Measurements from ENCODE around the gene FGF14. TPM values are rescaled to one million over a fixed set of nuclear protein-coding genes. Genes with fewer than 3 reads are reported as not detected.

The FGF14 gene
- total RNA-seq, 1 experiment from 2014 or later = 0.22 TPM

GRCh38 chr13:102090532-102090931, 311.3 kb downstream of the FGF14 start:
- no peak overlapping the region for H2BK12ac ChIP-seq (ENCODE audit: insufficient read length, low read depth, low read length)
- no peaks in the 10 kb centered on the region for H3K9me3 ChIP-seq (ENCODE audit: control insufficient read depth, low read depth, low read length)
- H3K23me2 ChIP-seq (ENCODE audit: insufficient read length, low read depth, low read length, poor library complexity, severe bottlenecking) = no peaks in the 10 kb centered on the region
- no peaks in the 10 kb centered on the region for H3K79me2 ChIP-seq (ENCODE audit: insufficient read depth, low read length)
- no peak overlapping the region for H3K56ac ChIP-seq (ENCODE audit: insufficient read length, low read depth, low read length)
- no peak overlapping the region for H3K23ac ChIP-seq (ENCODE audit: insufficient read length, low read depth, low read length)
- H3K27me3 ChIP-seq (ENCODE audit: insufficient read depth, low read length) = no peaks in the 10 kb centered on the region
- H3T11ph ChIP-seq (ENCODE audit: low read length) = no peak overlapping the region
- no peak overlapping the region for H3K18ac ChIP-seq (ENCODE audit: insufficient read length, low read depth, low read length)
- no peak overlapping the region for H3K27ac ChIP-seq (ENCODE audit: insufficient read length, low read depth, low read length)
- no peak overlapping the region for H4K5ac ChIP-seq (ENCODE audit: insufficient read length, low read depth, low read length)
- no peaks in the 10 kb centered on the region for H3K9me3 Mint-ChIP-seq
- H3K4me1 Mint-ChIP-seq = no peaks in the 10 kb centered on the region
- WGBS (ENCODE audit: extremely low coverage, insufficient read length, low lambda C conversion rate) = no CpG with 5 or more reads among the region's 8 CpGs
- H2BK5ac ChIP-seq (ENCODE audit: insufficient read length, low read length) = no peak overlapping the region
- no peaks in the 10 kb centered on the region for H4K20me1 ChIP-seq (ENCODE audit: control insufficient read depth, insufficient read depth, insufficient read length)
- H3K36me3 Mint-ChIP-seq (ENCODE audit: insufficient read depth in 1 of 3, low read depth in 3 of 3) = no peaks in the 10 kb centered on the region
- no peak overlapping the region for H2AK5ac ChIP-seq (ENCODE audit: insufficient read length, low read length)
- H3K14ac ChIP-seq (ENCODE audit: insufficient read depth, low read length) = no peak overlapping the region
- no peak overlapping the region for H4K8ac ChIP-seq (replicated peaks; ENCODE audit: insufficient read length, low read depth, low read length)
- H3K4ac ChIP-seq (ENCODE audit: low read depth, low read length) = no peak overlapping the region
- H4K91ac ChIP-seq (ENCODE audit: insufficient read length, low read depth, low read length) = no peak overlapping the region
- no peak overlapping the region for H2BK120ac ChIP-seq (ENCODE audit: low read depth, low read length, poor library complexity, severe bottlenecking)
- H3K4me2 ChIP-seq (ENCODE audit: insufficient read depth, insufficient read length, low read length) = no peak overlapping the region
- H2BK20ac ChIP-seq (ENCODE audit: low read depth, low read length, poor library complexity, severe bottlenecking) = no peak overlapping the region
- no peak overlapping the region for H3K9ac ChIP-seq (ENCODE audit: extremely low read depth, insufficient read length, low read length)
- H3K4me3 Mint-ChIP-seq = no peak overlapping the region
- no peak for DNase-seq
- H3K27ac Mint-ChIP-seq = no peak overlapping the region
- H3K79me1 ChIP-seq (ENCODE audit: insufficient read depth, low read depth, low read length, poor library complexity, severe bottlenecking) = no peaks in the 10 kb centered on the region
- TF ChIP-seq CTCF (conservative IDR thresholded peaks at IDR 0.05) = no peak
- no peak overlapping the region for H2AFZ ChIP-seq (ENCODE audit: low read length)
- no peak overlapping the region for H2BK15ac ChIP-seq (ENCODE audit: low read depth, low read length)
- H3K4me1 ChIP-seq (ENCODE audit: insufficient read depth, low read length) = no peaks in the 10 kb centered on the region
- no peaks in the 10 kb centered on the region; the same call in 1 of the 2 replicates for H3K27me3 Mint-ChIP-seq (ENCODE audit: low read depth)

Data from H9 (cell line).